DND-41 (cell line): ENCODE measurements around the gene PDGFRA.

Source experiments
- EZH2 ChIP-seq: IDR thresholded peaks from 3 replicates; pipeline ENCODE4 v1.6.1; 2012; ENCODE audit warnings: borderline replicate concordance, low read depth, mild to moderate bottlenecking, moderate library complexity, low read length, inconsistent platforms; ENCODE audit not compliant: severe bottlenecking
- TF ChIP-seq, protein P1 (sequence below): IDR thresholded peaks from 2 replicates; pipeline ENCODE4 v1.5.1; 2012; ENCODE audit warnings: borderline replicate concordance, low read length, moderate library complexity, mild to moderate bottlenecking; ENCODE audit not compliant: poor library complexity, severe bottlenecking; ENCODE audit errors: extremely low read depth

DNA sequence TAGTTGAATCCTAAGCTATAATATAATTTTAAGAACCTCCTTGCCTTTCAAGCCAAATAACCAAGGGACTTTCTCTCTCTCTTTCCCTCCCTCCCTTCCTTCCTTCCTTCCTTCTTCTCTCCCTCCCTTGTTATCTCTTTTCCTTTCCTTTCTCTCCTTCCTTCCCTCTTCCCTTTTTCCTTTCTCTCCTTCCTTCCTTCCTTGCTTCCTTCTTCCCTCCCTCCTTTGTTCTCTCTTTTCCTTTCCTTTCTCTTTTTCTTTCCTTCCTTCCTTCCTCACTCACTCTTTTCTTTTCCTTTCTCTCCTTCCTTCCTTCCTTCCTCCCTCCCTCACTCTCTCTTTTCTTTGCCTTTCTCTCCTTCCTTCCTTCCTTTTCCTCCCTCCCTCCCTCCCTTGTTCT lies 42.4 kb downstream of the PDGFRA start:
- TF ChIP-seq, protein P1, sequence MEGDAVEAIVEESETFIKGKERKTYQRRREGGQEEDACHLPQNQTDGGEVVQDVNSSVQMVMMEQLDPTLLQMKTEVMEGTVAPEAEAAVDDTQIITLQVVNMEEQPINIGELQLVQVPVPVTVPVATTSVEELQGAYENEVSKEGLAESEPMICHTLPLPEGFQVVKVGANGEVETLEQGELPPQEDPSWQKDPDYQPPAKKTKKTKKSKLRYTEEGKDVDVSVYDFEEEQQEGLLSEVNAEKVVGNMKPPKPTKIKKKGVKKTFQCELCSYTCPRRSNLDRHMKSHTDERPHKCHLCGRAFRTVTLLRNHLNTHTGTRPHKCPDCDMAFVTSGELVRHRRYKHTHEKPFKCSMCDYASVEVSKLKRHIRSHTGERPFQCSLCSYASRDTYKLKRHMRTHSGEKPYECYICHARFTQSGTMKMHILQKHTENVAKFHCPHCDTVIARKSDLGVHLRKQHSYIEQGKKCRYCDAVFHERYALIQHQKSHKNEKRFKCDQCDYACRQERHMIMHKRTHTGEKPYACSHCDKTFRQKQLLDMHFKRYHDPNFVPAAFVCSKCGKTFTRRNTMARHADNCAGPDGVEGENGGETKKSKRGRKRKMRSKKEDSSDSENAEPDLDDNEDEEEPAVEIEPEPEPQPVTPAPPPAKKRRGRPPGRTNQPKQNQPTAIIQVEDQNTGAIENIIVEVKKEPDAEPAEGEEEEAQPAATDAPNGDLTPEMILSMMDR: no peak
- no peak for TF ChIP-seq EZH2
